ENCODE results near the gene ALK.

Gene ALK

DNA sequence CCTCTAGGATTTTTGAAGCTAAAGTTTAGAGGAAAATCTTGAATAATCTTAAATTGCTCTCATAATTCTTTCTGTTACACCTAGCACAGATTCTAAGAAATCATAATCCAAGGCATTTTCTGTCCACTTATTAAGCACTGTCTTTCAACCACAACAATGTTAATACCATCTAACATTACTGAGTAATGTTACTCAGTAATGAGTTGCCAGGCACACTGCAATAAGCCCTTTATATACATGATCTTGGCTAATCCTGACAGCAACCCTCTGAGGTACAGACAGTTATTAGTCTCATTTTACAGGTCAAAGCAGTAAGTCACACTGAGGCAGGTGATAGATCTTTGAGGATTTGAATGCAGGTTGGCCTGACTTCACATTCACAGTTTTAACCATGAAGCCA is 291.9 kb downstream of the ALK start:
- no peak for DNase-seq

DNA sequence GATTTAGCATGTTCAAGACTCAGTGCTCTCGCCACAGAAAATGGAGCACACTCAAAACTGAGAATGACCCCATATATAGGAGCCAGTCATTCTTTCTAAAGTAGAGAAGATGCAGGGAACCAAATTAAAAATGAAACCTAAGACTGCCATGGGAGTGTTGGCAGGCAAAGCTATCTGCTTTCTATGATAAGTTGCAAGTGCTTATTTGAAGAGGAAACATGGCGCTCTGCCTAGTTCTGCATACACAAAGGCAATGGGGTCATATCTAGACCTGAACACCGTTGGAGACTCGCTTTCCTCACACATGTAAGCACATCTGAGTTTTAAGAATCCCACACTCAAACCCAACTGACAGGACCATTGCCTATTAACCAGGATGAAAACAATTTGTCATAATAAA is 292.5 kb downstream of the ALK start:
- DNase-seq: no peak

DNA sequence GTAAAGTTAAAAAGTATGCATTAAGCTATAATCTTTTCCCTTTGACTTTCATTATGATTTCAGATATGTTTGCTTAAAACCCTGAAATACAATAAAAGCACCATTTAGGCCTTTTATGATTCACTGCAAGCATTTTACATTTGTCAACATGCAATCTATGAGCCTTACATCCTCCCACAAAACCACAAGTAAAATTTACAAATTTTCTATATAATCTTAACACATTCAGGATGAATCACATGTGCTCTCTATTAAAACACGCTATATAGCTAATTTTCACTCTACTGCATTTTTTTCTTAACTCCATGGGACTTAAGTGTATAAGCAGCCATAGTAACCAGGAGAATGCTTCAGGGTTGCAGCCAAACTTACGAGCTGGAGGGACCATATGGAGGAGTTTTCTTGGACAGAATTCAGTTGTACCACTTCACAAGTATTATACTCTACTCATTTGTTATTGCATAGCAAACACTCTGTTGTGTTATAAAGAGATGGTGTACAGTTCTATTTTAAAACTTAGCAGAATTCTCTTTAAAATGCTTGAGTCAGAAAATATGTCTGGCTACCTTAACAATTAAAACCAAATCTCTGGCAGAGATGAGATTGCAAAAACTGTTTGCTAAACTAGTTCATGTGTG is 293.2 kb downstream of the ALK start:
- no peak for DNase-seq

DNA sequence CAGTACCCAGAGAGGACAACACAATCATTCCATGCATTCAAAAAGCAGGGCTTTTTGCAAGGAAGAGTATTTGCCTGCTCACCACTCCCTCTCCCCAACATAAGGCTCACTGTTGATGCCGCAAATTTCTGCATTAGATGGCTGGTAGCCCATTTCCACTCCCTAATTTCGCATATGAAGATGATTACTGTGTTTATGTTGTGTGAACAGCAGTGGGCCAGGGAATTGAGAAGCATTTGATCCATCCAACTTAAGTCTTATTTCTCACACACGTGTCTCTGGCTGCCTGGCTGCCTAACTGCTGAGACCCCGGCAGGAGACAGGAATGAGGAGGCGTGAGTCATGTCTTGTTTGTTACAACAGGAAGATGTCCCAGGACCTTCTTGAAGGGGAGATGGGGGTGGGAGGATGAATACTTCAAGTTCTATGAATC is 294.1 kb downstream of the ALK start:
- DNase-seq: no peak

DNA sequence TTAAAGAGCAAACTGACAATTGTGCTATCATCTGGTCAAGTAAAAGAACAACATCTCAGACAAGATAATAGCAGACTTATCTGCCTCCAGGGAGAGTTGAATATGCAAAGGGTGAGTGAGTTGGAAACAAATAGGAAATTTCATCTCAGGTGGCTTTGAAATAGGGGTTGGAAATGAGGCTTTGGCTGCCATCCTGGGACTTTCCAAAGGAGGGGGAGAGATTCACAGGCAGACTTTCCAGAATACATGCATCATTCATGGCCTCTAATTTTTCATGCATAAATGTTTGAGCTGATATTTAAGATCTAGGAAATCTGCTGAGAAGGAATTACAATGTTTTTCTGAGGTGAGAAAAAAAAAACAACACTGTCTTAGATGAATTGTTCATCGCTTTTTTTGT is 300.5 kb downstream of the ALK start:
- no peak for DNase-seq

DNA sequence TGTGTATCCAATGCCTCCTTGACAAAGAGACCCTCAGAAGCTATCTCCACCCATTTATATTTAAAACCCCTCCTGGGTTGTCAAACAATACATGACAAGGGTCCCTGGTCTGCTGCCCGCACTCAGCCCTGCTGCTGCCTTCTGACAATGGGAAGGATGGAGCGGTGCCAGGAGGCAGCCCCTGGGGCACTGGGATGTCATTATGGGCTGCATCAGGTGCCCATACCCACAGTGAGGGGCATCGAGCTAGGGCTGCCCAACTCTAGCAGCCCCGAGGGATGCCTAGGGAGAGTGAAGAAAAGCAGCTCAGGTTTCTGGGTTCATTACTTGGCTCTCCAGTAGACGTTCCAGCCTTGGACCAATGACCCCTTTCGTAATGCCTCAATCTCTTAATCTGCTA is 301.7 kb downstream of the ALK start:
- DNase-seq: no peak

DNA sequence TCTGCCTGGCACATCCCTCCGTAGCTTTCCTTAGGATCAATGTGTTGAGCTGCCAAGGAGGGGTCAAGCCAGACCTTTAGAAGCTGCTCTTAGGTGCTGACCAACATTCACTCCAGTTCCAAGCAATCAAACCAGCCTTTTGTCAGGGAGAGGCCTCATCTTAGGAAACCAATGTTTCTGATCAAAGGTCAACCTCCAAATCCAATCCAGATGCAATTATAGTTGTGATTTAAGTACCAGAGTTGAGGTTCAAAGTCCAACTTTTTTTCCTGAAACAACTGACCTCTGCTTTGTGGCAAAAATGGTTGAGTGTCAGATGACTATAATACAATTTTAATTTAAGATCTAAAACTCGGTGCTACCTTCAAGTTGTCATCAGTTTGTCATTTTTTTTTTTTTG is 303.4 kb downstream of the ALK start:
- DNase-seq: no peak

DNA sequence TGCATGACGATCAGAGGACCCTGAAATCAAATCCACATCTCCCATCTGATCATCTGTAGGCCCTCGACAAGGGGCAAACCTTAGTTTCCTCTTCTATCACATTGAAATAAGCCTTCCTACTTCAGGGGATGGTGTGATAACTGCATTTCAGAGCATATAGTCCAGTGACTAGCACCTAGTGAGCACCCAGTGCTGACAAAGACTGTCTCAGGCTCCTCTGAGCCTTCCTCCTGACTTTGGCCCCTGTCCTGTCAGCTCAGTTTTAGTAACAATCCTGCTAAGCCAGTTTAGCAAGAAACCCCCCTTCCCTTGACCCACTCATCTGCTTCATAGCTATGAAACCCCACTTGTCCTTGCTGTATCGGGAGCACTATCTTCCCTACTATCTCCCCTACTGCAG is 304.0 kb downstream of the ALK start:
- no peak for DNase-seq

DNA sequence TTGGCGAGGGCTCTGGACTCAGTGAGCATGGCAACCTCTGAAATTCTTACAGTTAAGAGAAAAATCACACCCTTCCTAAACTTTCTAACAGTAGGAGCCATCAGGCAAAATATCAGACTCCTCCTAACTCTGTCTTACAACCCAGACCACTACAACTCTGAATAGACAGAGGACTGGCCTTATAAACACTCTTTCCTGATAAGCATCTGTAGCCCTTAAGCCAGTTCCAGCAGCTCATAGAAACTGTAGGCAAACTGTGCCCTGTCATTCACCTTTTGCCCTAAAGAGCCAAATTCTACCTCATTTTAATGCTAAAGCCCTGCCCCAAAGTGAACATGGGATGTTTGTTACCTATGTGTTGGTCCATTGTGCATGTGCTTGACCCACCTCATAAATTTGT is 304.8 kb downstream of the ALK start:
- DNase-seq: no peak

DNA sequence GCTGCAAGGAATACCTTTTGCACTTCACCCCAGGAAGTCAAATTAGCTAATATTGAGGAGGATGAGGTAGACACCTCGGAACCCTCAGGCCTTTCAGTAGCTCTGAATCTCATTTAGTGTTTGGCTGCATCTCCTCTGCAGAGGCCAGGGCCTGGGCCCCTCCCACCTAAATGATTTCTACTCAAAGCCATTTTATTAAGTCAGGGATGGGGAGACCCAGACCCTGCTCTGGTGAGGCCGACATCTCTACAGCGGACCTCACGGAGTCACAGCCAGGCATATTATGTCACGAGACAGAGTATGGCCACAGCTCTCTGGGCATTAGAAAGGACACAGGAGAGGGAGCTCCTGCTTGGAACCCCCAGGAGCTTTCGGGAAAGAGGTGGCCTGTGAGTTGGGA is 305.5 kb downstream of the ALK start:
- DNase-seq: no peak

DNA sequence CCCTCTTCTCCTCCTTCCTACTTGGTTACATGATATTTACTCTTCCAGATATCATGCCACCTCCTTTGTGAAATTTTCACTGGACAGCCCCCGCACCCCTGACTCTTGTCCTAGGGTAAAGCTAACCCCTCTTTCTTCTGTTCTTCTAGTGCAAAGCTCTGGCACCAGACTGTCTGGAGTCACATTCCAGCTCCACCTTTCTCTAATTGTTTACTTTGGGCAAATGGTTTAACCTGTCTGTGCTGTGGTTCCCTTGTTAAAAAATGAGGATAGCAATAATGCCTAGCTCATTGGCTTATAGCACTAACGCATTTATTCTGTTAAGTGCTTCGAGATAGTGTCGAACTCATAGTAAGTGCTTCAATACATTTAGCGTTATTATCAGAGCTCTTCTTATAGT is 306.2 kb downstream of the ALK start:
- no peak for DNase-seq

DNA sequence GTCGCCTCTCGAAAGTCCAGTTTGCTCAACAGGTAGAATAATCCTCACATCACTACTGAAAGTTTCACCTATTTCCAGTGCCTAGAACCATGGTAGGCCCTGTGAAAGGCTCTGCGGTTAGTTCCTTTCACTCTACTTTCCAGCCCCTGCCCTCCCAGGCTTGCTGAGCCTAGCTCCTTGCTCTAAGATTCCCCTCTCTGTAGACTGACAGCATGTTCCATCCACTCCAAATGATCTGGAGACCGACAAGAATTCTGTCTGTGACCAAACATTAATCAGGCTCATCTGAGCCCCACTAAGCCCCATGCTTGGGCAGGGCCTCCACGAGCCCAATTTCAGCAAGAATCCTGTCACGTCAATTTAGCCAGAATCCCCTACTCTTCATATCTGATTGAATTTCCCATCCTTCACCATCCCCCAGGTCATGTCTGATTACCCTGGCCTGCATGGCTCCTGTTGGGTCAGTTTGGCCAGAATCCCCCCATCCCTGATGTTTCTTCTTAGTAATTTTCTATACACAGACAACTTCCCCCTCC is 307.0 kb downstream of the ALK start:
- no peak for DNase-seq

DNA sequence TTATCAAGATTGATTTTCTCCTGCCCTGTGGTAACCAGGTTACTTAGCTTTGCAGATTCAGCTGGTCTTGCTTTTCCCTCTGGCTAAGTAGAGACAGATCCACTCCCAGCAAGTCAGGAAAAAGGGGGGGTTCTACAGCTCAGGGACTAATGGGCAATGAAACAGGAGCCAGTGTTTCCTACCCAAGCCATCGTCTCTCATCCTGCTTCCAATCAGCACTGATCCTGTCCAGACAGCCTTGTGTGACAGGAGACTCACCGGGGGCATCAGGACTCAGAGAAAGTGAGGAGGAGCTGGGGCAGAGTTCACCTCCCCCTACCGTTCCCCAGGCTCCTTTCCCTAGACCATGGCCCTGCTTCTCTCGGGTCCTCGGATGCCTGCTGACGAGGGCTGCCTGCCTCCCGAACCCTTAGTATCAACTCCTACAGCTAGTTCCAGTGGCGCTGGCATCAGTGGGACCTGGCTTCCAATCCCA is 307.6 kb downstream of the ALK start:
- no peak for DNase-seq

DNA sequence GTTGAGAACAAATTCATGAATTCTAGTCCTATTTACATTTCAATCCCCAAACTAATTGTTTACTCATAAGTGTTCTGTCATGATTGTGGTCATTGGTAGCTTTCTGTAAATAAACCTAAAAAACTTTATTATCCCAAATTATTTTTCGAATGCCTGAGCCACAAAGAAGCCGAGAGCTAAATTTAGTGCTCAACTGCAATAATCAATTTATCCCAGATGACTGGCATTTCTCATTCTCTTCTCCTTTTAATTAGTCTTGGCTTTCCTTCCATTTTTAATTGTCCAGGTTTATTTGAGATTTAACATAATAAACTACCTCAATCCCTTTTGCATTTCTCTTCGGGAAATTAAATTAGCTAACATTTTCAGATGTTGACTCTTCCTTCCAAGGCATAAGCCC is 308.3 kb downstream of the ALK start:
- no peak for DNase-seq

DNA sequence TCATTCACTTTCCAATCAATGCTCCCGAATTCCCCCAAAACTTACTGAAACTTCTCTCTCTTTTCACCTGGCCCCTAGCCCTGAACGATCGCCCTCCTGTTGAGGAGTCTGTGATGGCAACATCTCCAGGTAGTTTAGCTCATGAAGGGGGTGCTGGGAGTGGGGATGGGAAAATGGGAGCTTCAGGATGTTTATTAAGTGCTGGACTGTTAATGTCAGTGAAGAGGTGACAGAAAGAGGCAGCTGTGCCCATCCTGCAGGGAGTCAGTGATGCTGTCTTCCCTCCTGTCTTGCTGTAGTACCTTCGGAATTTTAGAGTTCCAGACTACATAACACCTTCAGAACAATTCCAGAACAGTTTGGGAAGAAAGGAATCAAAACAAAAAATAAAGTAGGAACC is 308.8 kb downstream of the ALK start:
- DNase-seq: no peak

DNA sequence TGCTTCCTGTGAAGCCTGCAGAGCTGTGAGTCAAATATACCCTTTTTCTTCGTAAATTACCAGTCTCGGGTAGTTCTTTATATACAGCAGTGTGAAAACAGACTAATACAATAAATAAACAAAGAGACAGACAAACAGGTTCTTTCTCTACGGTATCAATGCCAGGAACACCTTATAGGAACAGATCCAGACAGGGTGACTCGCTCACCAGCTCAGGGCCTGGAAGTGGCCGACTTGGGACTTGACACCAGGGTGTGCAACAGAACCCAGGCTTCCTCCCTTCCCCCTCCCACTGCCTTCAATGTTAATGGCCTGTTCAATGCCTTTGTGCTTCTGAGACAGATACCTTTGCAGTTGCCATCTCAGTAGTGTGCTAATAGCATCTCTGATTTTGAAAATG is 309.5 kb downstream of the ALK start:
- no peak for DNase-seq

DNA sequence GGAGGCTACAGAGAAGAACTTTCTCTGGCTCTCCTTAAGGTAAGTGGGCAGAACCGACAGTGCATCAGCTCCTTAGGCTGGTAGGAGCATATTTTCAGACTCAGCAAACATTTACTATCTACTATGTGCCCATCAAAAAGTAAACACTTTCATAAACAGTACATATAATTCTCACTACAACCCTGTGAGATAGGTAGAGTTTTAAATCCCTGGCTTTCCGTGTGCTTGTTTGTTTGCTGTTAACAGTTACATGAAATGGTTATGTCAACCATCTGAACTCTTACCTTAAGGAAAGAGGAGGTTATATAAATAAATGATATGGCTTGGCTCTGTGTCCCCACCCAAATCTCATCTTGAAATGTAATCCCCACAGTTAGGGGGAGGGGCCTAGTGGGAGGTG is 310.1 kb downstream of the ALK start:
- no peak for DNase-seq

DNA sequence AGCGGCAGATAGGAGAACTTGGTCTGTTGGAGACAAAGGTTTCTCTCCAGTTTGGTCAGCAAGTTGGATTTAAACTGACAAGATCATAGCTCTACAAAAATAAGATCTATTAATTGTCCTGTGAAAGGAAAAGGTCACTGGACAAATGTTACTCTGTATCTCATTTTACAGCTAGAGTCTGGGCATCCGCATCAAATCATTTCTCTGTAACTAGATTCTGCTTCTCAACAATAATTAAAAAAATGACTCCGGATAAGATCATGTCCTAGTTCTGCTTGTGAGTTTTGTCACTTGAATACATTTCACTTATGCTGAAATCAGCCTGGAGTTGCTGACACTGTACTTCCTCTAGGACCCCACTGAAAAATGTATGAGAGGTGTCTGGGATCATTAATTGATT is 310.8 kb downstream of the ALK start:
- no peak for DNase-seq

DNA sequence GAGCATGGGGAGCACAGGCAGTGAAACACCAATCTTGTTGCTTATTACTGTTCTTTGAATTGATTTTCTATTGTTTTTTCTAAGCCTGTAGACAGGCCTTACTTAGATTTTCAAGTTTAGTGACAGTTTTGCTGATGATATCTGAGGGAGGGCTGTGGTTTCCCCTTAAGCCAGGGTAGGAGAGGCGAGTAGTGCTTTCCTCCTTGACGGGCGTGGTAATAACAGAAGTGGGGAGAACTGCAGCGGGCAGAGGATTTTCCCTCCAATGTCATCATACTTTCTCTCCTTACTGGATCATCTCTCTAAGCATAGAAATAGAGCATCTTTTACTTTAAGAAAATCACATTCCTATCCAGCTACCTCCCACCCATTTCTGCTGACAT is 314.4 kb downstream of the ALK start:
- no peak for DNase-seq

DNA sequence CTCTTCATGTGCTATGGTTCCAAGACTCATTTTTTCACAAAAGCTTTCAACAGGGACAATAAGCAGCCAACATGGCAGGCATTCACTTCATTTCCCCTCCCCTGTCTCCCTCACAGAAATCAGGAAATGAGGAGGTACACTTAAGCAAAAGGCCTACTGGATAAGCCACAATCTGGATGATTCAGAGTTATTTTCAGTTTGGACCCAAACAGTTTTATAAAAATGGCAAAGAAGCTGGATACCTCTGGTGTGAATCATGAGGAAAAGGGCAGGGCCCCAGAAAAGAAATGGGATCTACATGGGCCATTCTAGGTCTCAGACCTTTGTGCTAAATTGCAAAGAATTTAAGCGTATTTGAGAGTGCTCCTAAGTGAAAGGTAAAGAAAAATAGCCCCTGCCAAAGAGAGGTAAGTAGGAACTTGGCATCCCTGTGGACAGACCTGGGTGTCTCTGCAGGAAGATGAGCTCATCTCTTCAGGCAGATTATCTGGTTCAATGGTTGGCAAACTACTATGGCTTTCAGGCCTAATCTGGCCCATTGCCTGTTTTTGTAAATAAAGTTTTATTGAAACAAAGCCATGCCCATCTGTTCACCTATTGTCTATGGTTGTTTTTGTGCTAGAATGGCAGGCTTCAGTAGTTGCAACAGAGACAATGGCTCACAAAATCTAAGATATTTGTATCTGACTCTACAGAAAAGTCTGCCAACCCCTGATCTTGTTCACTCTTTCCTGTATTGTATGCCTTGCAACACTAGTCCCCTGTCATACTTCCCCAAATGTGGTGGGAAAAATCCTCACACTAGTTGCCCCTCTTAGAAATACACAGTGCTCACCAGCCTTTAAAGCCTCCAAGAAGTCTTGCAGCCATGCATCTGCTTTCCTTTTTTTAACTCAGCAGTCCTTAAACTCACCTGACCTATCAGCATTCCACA is 315.0 kb downstream of the ALK start:
- DNase-seq: no peak

DNA sequence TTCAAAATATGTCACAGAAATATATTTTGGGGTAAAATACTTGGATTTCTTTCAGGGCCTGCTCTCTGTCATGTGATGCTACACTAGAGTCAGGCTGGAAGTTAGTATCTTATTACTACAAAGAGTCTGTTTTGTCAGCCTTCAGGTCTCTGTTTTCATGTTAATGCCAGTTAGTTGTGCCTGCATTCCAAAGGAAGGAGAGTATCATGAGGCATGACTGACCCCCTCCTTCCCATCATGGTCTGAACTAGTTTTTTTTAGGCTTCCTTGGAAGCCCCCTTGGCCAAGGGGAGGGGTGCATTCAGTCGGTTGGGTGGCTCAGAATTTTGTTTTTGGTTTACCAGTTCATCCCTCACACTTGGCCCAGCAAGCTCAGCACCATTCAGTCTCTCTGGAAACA is 318.0 kb downstream of the ALK start:
- DNase-seq: no peak

DNA sequence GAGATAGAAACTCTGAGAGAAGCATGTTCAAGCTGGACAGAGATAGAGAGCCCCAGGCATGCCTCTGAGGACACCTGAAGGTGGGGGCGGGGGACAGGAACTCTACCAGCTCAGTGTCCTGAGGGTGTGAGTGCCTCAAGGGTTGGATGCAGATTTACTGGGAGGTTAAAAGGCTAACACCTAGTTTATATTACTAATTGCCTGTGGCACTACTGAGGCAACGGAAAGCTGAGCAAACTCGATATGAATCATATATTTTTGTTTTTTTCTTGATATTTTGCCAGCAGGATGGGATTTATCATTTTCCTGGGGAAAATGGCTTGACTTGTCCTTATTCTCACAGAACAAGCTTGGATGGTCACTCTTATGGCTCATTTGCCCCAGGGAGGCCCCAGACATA is 319.5 kb downstream of the ALK start:
- no peak for DNase-seq

DNA sequence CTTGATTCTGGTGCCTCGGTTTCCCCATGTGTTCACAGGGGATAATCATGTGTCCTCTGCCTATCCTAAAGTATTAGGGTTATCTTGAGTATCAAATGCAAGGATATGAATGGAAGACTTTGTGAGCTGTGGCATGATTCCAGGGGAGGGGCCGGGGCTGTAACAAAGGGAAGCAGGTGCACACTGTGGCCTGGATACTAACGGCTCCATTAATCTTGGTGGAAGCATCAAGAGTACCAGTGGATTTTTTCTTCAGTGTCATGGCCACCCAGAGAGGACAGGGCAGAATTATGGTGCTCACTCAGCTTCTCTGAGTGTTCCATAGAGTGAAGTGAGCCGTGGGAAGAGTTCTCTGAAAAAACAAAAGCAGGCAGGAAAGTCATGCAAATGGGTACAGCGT is 320.1 kb downstream of the ALK start:
- DNase-seq: no peak

DNA sequence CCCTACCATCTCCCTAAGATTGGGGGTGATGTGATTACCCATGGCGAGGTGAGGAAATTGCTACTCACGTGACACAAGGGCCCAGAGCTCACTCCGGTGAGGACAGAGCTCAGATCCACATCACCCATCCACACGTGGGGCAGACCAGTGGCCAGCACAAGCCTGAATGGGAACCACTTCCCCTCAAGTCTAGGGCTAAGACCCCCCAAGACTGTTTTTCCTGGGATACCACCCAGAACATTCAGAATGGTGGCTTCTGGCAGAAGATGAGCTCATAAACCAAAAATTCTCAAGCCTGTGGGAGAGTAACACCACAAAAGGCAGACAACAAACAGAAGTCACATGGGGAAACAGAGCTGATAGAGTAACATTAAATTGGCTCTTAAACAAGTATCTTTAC is 321.4 kb downstream of the ALK start:
- no peak for DNase-seq
